ENCODE results near the gene MRPL22.
"Not testable (repeated sequence)": the region's sequence is repeated elsewhere in the genome, so short reads cannot be mapped to it uniquely, and the experiment has no call there.

MRPL22 gene

GRCh38 chr5:154937718-154938466, 3.0 kb upstream of the MRPL22 start, which contains the start of gene GEMIN5:
TSS of gene GEMIN5 (minus strand) at chr5:154938211. CDS start at chr5:154938133, 78 bp downstream.
- H3K4me3 ChIP-seq (ENCODE audit: low read depth, low read length), result peak within 1 kb of the TSS; percentile 85
- ChIA-PET POLR2A (interaction anchor here (1.3 kb wide), 1 partner anchor 21 kb away, joined by 3 read pairs; no protein-coding TSS in a partner anchor), CTCF (interaction anchor here (0.7 to 2.9 kb wide), 2 partner anchors 8 to 66 kb away, joined by 3 to 9 read pairs; no protein-coding TSS in a partner anchor)
- no peak for DNase-seq (ENCODE audit: low read depth, low spot score)
- no peak for TF ChIP-seq CTCF (IDR thresholded peaks at IDR 0.05; ENCODE audit: insufficient read depth, low read length, missing control alignments)

- CTCF ChIA-PET; H3K4me3 ChIP-seq (ENCODE audit: low read depth, low read length); DNase-seq (ENCODE audit: low read depth, low spot score); POLR2A ChIA-PET: not testable (repeated sequence)
These were observed 1.5 kb upstream of the MRPL22 start for GRCh38 chr5:154939387-154939786.

GRCh38 chr5:154940375-154940771, 500 bp upstream of the MRPL22 start:
- TF ChIP-seq CTCF (IDR thresholded peaks at IDR 0.05; ENCODE audit: insufficient read depth, low read length, missing control alignments), result no peak
- CTCF ChIA-PET, result interaction anchor here (0.8 kb wide), 1 partner anchor 9 kb away, joined by 3 read pairs; no protein-coding TSS in a partner anchor
- POLR2A ChIA-PET, result no interaction called here
- DNase-seq (ENCODE audit: low read depth, low spot score), result no peak
- peak overlapping the region; percentile 89 for H3K4me3 ChIP-seq (ENCODE audit: low read depth, low read length)

GRCh38 chr5:154943527-154943926, 2.7 kb downstream of the MRPL22 start:
- no peak for TF ChIP-seq CTCF (IDR thresholded peaks at IDR 0.05; ENCODE audit: insufficient read depth, low read length, missing control alignments)
- H3K4me3 ChIP-seq (ENCODE audit: low read depth, low read length), result no peak overlapping the region
- POLR2A ChIA-PET, result no interaction called here
- DNase-seq (ENCODE audit: low read depth, low spot score), result no peak
- CTCF ChIA-PET, result interaction anchor here (1.1 to 4.5 kb wide), 2 partner anchors 17 to 203 kb away, joined by 4 to 33 read pairs; no protein-coding TSS in a partner anchor

- ChIA-PET CTCF (interaction anchor here (1.1 to 4.5 kb wide), 8 partner anchors 7 to 202 kb away, joined by 4 to 33 read pairs (median 6); partner anchors contain the start of gene GEMIN5), POLR2A (no interaction called here)
- TF ChIP-seq CTCF (IDR thresholded peaks at IDR 0.05; ENCODE audit: insufficient read depth, low read length, missing control alignments), result no peak
- no peak overlapping the region for H3K4me3 ChIP-seq (ENCODE audit: low read depth, low read length)
- no peak for DNase-seq (ENCODE audit: low read depth, low spot score)
These were observed 3.8 kb downstream of the MRPL22 start for GRCh38 chr5:154944716-154945115.

- DNase-seq (ENCODE audit: low read depth, low spot score), result no peak
- POLR2A ChIA-PET, result no interaction called here
- H3K4me3 ChIP-seq (ENCODE audit: low read depth, low read length), result no peak overlapping the region
- CTCF ChIA-PET, result interaction anchor here (0.7 to 4.5 kb wide), 15 partner anchors 8 to 201 kb away, joined by 3 to 33 read pairs (median 6); partner anchors contain the start of gene GEMIN5
- peak; percentile 29 for TF ChIP-seq CTCF (IDR thresholded peaks at IDR 0.05; ENCODE audit: insufficient read depth, low read length, missing control alignments)
These were observed 4.9 kb downstream of the MRPL22 start for GRCh38 chr5:154945695-154946301.
